Esophagus muscularis mucosa (tissue), 3 donors: ENCODE results near the gene TESK1.

Experiments
- POLR2A ChIP-seq: fragments of 450-650 bp; IDR thresholded peaks from one replicate; pipeline ENCODE4 v1.6.1; 2017; ENCODE audit warnings: antibody characterized with exemption, moderate library complexity, mild to moderate bottlenecking, low read depth
- TF ChIP-seq, protein P1 (sequence below), 3 experiments: fragments of 200-600 bp in 2 of 3; fragments of 450-650 bp in 1 of 3; sonication (generic) in 2 of 3; IDR thresholded peaks; one replicate each; pipeline ENCODE4 v1.5.1; 2017 to 2019; ENCODE audit warnings: antibody characterized with exemption in 3 of 3, mild to moderate bottlenecking in 2 of 3, moderate library complexity in 1 of 3

DNA sequence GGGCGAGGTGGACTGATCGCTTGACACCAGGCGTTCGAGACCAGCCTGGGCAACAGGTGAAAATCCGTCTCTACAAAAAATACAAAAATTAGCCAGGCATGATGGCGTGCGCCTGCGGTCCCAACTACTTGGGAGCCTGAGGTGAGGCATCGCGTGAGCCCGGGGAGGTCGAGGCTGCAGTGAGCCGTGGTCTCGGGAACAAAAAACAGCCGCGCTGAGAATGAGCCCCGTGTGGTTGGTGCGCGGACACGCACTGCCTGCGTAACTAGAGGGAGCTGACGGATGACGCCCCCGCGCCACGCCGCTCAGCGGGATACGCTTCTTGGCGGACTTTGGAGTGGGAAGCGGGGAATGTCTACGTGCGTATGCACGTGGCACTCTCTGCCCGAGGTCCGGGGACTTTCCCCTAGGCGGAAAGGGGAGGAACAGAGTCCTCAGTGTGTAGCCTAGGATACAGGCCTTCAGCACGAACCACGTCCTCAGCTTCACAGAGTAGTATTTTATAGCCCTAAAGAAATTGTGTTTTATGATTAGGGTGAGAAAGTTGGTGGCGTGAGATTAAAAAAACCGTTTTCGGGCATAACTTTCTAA lies 52.6 kb downstream of the TESK1 start, which contains the start of gene RMRP:
- TF ChIP-seq POLR2A, result peak; percentile 58
- TF ChIP-seq, protein P1, sequence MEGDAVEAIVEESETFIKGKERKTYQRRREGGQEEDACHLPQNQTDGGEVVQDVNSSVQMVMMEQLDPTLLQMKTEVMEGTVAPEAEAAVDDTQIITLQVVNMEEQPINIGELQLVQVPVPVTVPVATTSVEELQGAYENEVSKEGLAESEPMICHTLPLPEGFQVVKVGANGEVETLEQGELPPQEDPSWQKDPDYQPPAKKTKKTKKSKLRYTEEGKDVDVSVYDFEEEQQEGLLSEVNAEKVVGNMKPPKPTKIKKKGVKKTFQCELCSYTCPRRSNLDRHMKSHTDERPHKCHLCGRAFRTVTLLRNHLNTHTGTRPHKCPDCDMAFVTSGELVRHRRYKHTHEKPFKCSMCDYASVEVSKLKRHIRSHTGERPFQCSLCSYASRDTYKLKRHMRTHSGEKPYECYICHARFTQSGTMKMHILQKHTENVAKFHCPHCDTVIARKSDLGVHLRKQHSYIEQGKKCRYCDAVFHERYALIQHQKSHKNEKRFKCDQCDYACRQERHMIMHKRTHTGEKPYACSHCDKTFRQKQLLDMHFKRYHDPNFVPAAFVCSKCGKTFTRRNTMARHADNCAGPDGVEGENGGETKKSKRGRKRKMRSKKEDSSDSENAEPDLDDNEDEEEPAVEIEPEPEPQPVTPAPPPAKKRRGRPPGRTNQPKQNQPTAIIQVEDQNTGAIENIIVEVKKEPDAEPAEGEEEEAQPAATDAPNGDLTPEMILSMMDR (IDR thresholded peaks at IDR 0.05), result peak in 2 of 3 experiments; percentile 41 to 53
